Smooth muscle cell (in vitro differentiated cells): Measurements from ENCODE around the gene COL6A3. TPM values are rescaled to one million over a fixed set of nuclear protein-coding genes. Genes with fewer than 3 reads are reported as not detected.
"Not testable (repeated sequence)": the region's sequence is repeated elsewhere in the genome, so short reads cannot be mapped to it uniquely, and the experiment has no call there.

Source experiments
- DNase-seq: peaks from one replicate; lab custom pipeline; 2025; ENCODE audit not compliant: unreplicated experiment; lab: John Stamatoyannopoulos, UW
- H2AFZ ChIP-seq: fragments of 200-600 bp; sonication (generic); 2 replicates; pipeline ENCODE4 v1.6.0; 2016; ENCODE audit warnings: antibody characterized with exemption, low read depth, mild to moderate bottlenecking
- H3F3A ChIP-seq: fragments of 200-600 bp; sonication (generic); 2 replicates; pipeline ENCODE4 v1.6.0; 2017; ENCODE audit warnings: antibody characterized with exemption, low read depth
- H3K27ac ChIP-seq: fragments of 200-600 bp; sonication (generic); 2 replicates; pipeline ENCODE4 v1.5.1; 2016; ENCODE audit warnings: low read depth, mild to moderate bottlenecking
- H3K27me3 ChIP-seq: fragments of 200-600 bp; sonication (generic); 2 replicates; pipeline ENCODE4 v1.6.1; 2016; ENCODE audit warnings: low read depth, mild to moderate bottlenecking
- H3K36me3 ChIP-seq: fragments of 200-600 bp; sonication (generic); 2 replicates; pipeline ENCODE4 v1.5.1; 2016; ENCODE audit warnings: low read depth
- H3K4me1 ChIP-seq: fragments of 200-600 bp; sonication (generic); 2 replicates; pipeline ENCODE4 v1.5.1; 2016; ENCODE audit warnings: low read depth
- H3K4me2 ChIP-seq: fragments of 200-600 bp; sonication (generic); 2 replicates; pipeline ENCODE4 v1.6.0; 2016; ENCODE audit warnings: mild to moderate bottlenecking
- H3K4me3 ChIP-seq: fragments of 200-600 bp; sonication (generic); 2 replicates; pipeline ENCODE4 v1.5.1; 2016; ENCODE audit warnings: mild to moderate bottlenecking
- H3K79me2 ChIP-seq: fragments of 200-600 bp; sonication (generic); 2 replicates; pipeline ENCODE4 v1.6.0; 2016; ENCODE audit warnings: low read depth, mild to moderate bottlenecking
- H3K9ac ChIP-seq: fragments of 200-600 bp; sonication (generic); 2 replicates; pipeline ENCODE4 v1.6.0; 2016; ENCODE audit warnings: low read depth
- H3K9me3 ChIP-seq: fragments of 200-600 bp; sonication (generic); replicated peaks from 2 replicates; pipeline ENCODE4 v1.5.1; 2016; ENCODE audit warnings: low read depth
- H4K20me1 ChIP-seq: fragments of 200-600 bp; sonication (generic); 2 replicates; pipeline ENCODE4 v1.6.0; 2016; ENCODE audit warnings: low read depth
- WGBS: methylation state at CpG from one replicate; pipeline ENCODE4 v1.1.7; 2016; ENCODE audit warnings: low lambda C conversion rate; 5-methylcytosine and 5-hydroxymethylcytosine counted together
- polyA plus RNA-seq: library from polyadenylated mRNA; unstranded; fragments of >200 nt; fragmentation: Nextera tagmentation; extraction: Ambion mirVana; gene quantifications from 2 replicates; pipeline ENCODE4 v1.2.1, GENCODE V29; 2016
- total RNA-seq: library from RNA; depleted of rRNA; stranded (reverse); fragments of >200 nt; gene quantifications from 2 replicates; pipeline ENCODE4 v1.2.3, GENCODE V29; 2014
- TF ChIP-seq, protein P1 (sequence below): fragments of 200-600 bp; sonication (generic); IDR thresholded peaks from 2 replicates; pipeline ENCODE4 v1.5.1; 2017; ENCODE audit warnings: borderline replicate concordance, mild to moderate bottlenecking, antibody characterized with exemption; ENCODE audit not compliant: insufficient read depth, poor library complexity, severe bottlenecking

COL6A3 gene
- total and polyA plus RNA-seq, 2 experiments from 2014 or later = 888 to 1,708 TPM

DNA sequence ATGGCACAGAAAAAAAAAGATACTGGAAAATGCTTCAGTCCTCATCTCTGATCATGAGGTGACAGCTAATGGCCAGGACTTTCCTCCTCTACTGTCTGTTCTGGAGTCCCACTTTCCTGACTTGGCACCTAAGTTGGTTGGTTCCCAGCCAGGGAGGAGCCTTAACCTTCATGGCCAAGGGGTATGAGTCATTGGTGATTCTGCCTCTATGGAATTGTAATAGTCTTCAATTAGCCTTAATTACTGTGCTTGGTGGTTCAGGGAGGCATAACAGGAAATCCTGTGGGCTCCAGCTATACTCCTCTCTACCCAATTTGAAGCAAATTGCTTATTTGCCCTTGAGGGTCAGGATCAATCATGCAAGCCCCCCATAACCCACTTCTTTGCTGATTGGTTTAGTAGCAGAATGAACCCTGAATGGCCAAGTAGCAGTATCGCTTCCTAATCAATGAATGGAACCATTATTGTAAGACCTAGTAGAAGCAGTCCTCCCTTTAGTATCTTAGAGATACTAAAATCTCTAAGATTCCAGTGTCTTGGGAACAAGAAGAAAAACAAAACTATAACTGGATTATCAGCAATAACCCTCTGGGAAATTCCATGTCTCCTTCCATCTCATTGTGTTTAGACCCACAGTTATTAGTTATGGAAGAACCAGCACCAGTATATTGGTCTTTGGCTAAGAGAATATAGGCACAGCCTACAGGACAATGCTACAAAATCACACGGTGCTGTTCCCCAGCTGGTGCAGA is 109.0 kb downstream of the COL6A3 start:
- Histone ChIP-seq H3K4me3 (no peak overlapping the region), H3K79me2 (no peaks in the 10 kb centered on the region), H3K4me2 (peak overlapping the region; percentile 22), H3K36me3 (no peaks in the 10 kb centered on the region), H2AFZ (no peak overlapping the region), H3K9ac (peak overlapping the region; percentile 57), H3K9me3 (no peaks in the 10 kb centered on the region), H3F3A (peaks cover 18% of the 10 kb centered on the region), H3K4me1 (peaks cover 4% of the 10 kb centered on the region), H3K27me3 (no peaks in the 10 kb centered on the region), H4K20me1 (no peaks in the 10 kb centered on the region), H3K27ac (peak overlapping the region; percentile 83)
- 97% methylated on average over 2 of the region's 2 CpGs for WGBS
- no peak for DNase-seq
- TF ChIP-seq, protein P1, sequence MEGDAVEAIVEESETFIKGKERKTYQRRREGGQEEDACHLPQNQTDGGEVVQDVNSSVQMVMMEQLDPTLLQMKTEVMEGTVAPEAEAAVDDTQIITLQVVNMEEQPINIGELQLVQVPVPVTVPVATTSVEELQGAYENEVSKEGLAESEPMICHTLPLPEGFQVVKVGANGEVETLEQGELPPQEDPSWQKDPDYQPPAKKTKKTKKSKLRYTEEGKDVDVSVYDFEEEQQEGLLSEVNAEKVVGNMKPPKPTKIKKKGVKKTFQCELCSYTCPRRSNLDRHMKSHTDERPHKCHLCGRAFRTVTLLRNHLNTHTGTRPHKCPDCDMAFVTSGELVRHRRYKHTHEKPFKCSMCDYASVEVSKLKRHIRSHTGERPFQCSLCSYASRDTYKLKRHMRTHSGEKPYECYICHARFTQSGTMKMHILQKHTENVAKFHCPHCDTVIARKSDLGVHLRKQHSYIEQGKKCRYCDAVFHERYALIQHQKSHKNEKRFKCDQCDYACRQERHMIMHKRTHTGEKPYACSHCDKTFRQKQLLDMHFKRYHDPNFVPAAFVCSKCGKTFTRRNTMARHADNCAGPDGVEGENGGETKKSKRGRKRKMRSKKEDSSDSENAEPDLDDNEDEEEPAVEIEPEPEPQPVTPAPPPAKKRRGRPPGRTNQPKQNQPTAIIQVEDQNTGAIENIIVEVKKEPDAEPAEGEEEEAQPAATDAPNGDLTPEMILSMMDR = no peak

DNA sequence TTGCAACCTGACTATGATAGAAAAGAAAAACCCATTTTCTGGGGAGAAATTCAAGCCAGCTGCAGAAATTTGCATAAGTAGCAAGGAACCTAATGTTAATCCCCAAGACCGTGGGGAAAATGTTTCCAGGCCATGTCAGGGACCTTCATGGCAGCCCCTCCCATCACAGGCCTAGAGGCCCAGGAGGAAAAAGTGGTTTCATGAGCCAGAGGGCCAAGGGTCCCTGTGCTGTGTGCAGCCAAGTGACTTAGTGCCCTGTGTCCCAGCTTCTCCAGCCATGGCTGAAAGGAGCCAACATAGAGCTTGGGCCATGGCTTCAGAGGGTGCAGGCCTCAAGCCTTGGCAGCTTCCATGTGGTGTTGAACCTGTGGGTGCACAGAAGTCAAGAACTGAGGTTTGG is 110.7 kb downstream of the COL6A3 start:
- not testable (repeated sequence) for H3K4me2 ChIP-seq, H3K27me3 ChIP-seq, H2AFZ ChIP-seq, DNase-seq, H3K79me2 ChIP-seq, H3K36me3 ChIP-seq, H3K9ac ChIP-seq, H4K20me1 ChIP-seq, H3K4me3 ChIP-seq, H3K4me1 ChIP-seq, H3K9me3 ChIP-seq
- peaks cover 15% of the 10 kb centered on the region for H3F3A ChIP-seq
- peak overlapping the region; percentile 83 for H3K27ac ChIP-seq
- 72% methylated on average over 1 of the region's 1 CpG for WGBS

DNA sequence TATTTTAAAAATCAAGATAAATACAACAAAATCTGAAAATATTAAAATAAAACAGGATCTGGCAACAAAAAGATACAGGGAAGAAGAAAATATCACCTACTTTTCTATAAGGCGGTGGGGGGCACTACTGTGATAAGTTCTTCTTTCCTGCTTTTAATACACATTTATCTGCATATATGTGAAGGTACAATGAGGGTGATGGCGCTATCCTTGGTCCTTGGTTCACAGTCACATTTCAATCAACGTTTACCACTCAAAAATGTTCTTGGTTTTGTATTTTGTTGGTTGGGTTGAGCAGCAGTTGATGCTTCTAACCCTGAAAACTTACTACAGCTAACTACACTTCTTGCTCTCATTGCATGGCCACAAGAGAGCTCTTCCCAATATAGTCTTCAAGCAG is 112.4 kb downstream of the COL6A3 start:
- H3K9ac ChIP-seq = no peak overlapping the region
- H3K9me3 ChIP-seq = no peaks in the 10 kb centered on the region
- H3F3A ChIP-seq = peaks cover 28% of the 10 kb centered on the region
- H4K20me1 ChIP-seq = no peaks in the 10 kb centered on the region
- H3K27me3 ChIP-seq = no peaks in the 10 kb centered on the region
- peak overlapping the region; percentile 97 for H3K27ac ChIP-seq
- H3K4me2 ChIP-seq = no peak overlapping the region
- no peaks in the 10 kb centered on the region for H3K79me2 ChIP-seq
- H3K36me3 ChIP-seq = no peaks in the 10 kb centered on the region
- TF ChIP-seq, protein P1 = no peak
- H3K4me3 ChIP-seq = no peak overlapping the region
- H3K4me1 ChIP-seq = peaks cover 10% of the 10 kb centered on the region
- no peak overlapping the region for H2AFZ ChIP-seq
- DNase-seq = no peak
- WGBS = 96% methylated on average over 3 of the region's 3 CpGs

DNA sequence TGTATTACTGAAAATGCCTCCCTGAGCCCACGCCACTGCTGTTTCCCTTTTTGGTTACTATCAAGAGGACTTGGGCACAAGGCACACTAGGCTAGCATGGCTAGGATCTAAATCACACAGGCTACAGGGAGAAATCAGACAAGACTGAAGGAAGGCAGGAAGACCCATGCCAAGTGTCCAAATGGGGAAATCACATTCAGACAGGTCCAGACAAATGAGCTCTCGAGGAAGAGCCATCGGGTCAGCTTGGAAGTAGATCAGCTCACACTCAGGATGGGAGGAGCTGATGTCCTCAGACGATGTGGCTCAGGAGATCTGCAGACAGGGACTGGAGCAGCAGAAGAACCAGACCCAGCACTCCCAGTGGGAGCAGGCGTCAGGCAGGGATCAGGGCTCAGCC is 113.2 kb downstream of the COL6A3 start:
- peaks cover 36% of the 10 kb centered on the region for H3F3A ChIP-seq
- peak overlapping the region; percentile 97 for H3K27ac ChIP-seq
- H3K79me2 ChIP-seq = peaks cover 3% of the 10 kb centered on the region
- no peaks in the 10 kb centered on the region for H3K9me3 ChIP-seq
- H3K4me3 ChIP-seq = no peak overlapping the region
- H3K4me1 ChIP-seq = peaks cover 10% of the 10 kb centered on the region
- WGBS = 47% methylated on average over 5 of the region's 5 CpGs
- peak overlapping the region; percentile 20 for H3K9ac ChIP-seq
- no peaks in the 10 kb centered on the region for H3K36me3 ChIP-seq
- no peak overlapping the region for H2AFZ ChIP-seq
- TF ChIP-seq, protein P1 = no peak
- no peaks in the 10 kb centered on the region for H4K20me1 ChIP-seq
- H3K27me3 ChIP-seq = no peaks in the 10 kb centered on the region
- H3K4me2 ChIP-seq = peak overlapping the region; percentile 26
- DNase-seq = no peak
